Urinary bladder (tissue), 4 donors: Measurements from ENCODE around the gene USP9X. TPM values are rescaled to one million over a fixed set of nuclear protein-coding genes. Genes with fewer than 3 reads are reported as not detected.
"Not testable (repeated sequence)": the region's sequence is repeated elsewhere in the genome, so short reads cannot be mapped to it uniquely, and the experiment has no call there.

Source experiments
- DNase-seq: peaks from one replicate; pipeline ENCODE4 v3.0.0-alpha.2; 2015; ENCODE audit errors: extremely low spot score
- H3K27ac ChIP-seq: one replicate; pipeline ENCODE4 v1.5.1; 2013; ENCODE audit warnings: low read depth, mild to moderate bottlenecking, moderate library complexity
- H3K36me3 ChIP-seq: one replicate; pipeline ENCODE4 v1.6.1; 2013; ENCODE audit warnings: mild to moderate bottlenecking, moderate library complexity; ENCODE audit not compliant: insufficient read depth
- H3K4me1 ChIP-seq: one replicate; pipeline ENCODE4 v1.6.1; 2013; ENCODE audit warnings: mild to moderate bottlenecking, moderate library complexity; ENCODE audit not compliant: insufficient read depth
- H3K4me3 ChIP-seq: one replicate; pipeline ENCODE4 v1.5.1; 2013; ENCODE audit warnings: low read depth, low read length
- WGBS: extraction: QIAGEN DNeasy Blood & Tissue Kit; methylation state at CpG from one replicate; pipeline ENCODE4 v1.1.7; 2013; 5-methylcytosine and 5-hydroxymethylcytosine counted together
- polyA plus RNA-seq: library from polyadenylated mRNA; stranded (reverse); fragments of 200-250 nt; gene quantifications from one replicate; pipeline ENCODE4 v1.2.3, GENCODE V29; 2013
- total RNA-seq: library from RNA; depleted of rRNA; stranded (reverse); fragments of >200 nt; gene quantifications from one replicate; pipeline ENCODE4 v1.2.3, GENCODE V29; 2014
- donor health status: healthy with polysubstance abuse.
- donor health status: healthy.

The USP9X gene
- total and polyA plus RNA-seq, 2 donors = 27.4 to 229 TPM

DNA sequence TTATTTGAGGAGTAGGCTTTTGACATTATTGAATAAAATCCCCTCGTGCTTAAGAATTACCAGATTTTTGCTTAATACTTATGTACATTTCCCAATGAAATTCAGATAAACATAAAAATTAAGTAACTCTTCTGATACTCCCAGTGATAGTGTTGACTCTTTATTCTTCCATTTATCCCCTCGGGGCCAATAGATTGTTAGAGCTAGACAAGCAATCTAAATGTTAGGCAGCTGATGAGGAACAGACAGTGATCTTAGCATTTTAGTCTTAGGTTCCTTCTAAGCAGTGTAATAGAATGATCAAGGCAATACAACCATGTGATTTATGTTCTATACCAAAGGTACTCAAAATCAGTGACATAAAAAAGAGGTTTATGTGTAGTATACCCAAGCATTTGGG is 68.7 kb downstream of the USP9X start:
- Histone ChIP-seq H3K4me1 (no peaks in the 10 kb centered on the region), H3K36me3 (no peaks in the 10 kb centered on the region), H3K4me3 (no peak overlapping the region), H3K27ac (no peak overlapping the region)
- 83% methylated on average over 2 of the region's 2 CpGs for WGBS
- no peak for DNase-seq

DNA sequence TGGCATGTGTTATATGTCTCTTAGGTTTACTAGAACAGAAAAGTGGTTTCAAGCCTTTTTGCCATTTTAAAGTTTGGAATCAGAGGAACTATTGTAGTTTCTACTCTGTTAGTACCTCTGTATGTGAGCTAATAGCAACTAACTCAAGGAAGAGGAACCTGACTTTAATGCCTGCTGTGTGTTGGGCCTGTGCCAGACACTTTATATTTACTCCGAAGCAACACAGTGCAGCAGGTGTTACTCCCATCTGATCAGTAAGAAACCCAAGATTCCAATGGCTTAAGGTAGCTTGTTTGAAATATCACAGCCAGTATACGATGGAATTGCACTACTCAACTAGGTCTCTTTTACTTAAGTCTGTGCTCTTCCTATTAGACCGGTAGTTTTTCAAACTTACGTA is 79.2 kb downstream of the USP9X start:
- 82% methylated on average over 4 of the region's 4 CpGs for WGBS
- Histone ChIP-seq H3K4me1 (no peaks in the 10 kb centered on the region), H3K4me3 (no peak overlapping the region), H3K27ac (no peak overlapping the region), H3K36me3 (no peaks in the 10 kb centered on the region)
- no peak for DNase-seq

DNA sequence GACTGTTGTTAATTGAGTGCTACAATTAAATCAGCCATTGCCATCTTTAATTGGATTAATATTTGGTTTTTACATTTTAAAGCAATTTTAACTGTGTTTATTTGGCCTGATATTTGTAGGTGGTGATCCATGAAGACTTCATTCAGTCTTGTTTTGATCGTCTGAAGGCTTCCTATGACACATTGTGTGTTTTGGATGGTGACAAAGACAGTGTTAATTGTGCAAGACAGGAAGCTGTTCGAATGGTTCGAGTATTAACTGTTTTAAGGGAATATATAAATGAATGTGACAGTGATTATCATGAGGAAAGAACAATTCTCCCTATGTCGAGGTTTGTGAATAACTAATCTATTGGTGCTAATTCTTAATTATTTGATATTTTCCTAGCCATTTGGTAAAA is 82.6 kb downstream of the USP9X start:
- H3K4me1 ChIP-seq = no peaks in the 10 kb centered on the region
- no peak overlapping the region for H3K4me3 ChIP-seq
- 72% methylated on average over 4 of the region's 4 CpGs for WGBS
- no peak overlapping the region for H3K27ac ChIP-seq
- no peaks in the 10 kb centered on the region for H3K36me3 ChIP-seq
- no peak for DNase-seq

DNA sequence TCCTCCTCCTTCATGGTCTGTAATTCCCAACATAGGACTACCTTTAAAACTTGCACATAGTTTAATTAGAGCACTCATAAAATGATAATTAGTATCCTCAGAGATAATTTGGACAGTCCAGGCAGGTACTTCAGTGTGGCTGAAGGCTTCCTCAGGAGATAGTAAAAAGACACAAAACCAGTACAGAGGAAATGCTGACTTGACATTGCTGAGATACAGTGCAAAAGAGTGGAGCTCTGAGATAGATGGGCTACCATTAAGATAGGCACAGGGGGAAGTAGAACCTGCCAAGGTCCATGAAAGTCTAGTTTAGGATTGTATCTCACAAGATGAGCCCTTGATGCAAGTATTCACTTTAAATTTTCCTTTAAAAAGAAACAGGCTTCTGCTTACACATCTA is 91.0 kb downstream of the USP9X start:
- Histone ChIP-seq H3K4me1 (no peaks in the 10 kb centered on the region), H3K4me3 (no peak overlapping the region), H3K36me3 (no peaks in the 10 kb centered on the region), H3K27ac (no peak overlapping the region)
- no peak for DNase-seq

DNA sequence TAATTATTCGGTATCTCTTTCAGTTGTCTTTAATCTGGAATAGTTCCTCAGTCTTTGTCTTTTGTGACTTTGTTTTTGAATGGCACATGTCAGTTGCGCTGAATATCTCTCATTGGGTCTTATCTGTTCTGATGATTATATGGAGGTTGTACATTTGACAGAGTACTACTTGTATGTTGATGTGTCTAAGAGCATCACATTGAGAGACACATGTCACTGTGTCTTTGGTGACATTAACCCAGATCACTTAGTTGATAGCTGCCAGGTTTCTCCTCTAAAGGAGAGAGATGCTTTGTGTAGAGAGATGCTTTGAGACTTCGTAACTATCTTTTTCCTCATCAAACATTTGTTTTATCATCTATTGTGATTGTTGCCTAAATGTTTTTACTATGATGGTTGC is 92.1 kb downstream of the USP9X start:
- no peak for DNase-seq
- 97% methylated on average over 3 of the region's 3 CpGs for WGBS
- no peak overlapping the region for H3K4me3 ChIP-seq
- no peaks in the 10 kb centered on the region for H3K4me1 ChIP-seq
- H3K36me3 ChIP-seq = no peaks in the 10 kb centered on the region
- no peak overlapping the region for H3K27ac ChIP-seq

GRCh38 chrX:41178201-41178600 is 93.0 kb downstream of the USP9X start:
- Histone ChIP-seq H3K36me3 (no peaks in the 10 kb centered on the region), H3K4me3 (no peak overlapping the region)

DNA sequence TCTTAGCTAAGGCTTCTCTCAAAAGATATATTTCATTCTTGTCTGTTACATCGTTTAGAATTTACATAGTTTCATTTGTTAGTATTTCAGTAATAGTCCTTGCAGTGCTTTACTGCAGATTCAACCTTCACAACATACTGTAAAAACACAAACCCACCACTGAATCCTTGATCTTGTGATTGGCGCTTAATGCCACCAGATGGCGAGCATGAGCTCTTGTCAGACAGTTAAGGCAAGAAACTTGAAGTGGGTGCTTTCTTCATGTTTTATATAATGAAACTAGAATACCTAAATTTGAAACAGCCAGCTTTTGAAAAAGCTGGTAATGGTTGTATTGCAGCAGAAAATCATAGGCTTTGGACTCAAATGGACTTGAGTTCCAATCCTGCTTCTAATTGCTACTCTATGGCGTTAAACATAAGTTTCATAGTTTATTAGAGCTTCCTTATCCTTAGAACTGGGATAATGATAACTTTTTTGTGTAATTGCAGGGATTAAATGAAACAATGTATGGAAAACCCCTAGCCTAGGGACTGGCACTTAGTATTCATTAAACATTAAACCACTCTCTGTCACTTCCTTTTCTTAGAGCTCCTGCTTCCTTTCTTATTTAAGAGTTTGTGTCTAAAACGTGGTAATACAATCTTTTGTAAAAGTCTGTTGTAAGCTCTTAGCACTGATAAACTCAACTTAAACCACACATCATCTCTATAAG is 95.1 kb downstream of the USP9X start:
- no peaks in the 10 kb centered on the region for H3K36me3 ChIP-seq
- H3K4me3 ChIP-seq = no peak overlapping the region
- 39% methylated on average over 5 of the region's 5 CpGs for WGBS
- H3K4me1 ChIP-seq = no peaks in the 10 kb centered on the region
- DNase-seq = peak; percentile 10
- no peak overlapping the region for H3K27ac ChIP-seq

More at GRCh38 chrX:41178201-41178600, 93.0 kb downstream of the USP9X start:
- DNase-seq = no peak
- Histone ChIP-seq H3K27ac (no peak overlapping the region), H3K4me1 (no peaks in the 10 kb centered on the region)
- WGBS = 96% methylated on average over 7 of the region's 7 CpGs

GRCh38 chrX:41184312-41184711 is 99.1 kb downstream of the USP9X start:
- 85% methylated on average over 3 of the region's 3 CpGs for WGBS
- no peaks in the 10 kb centered on the region for H3K4me1 ChIP-seq
- no peak overlapping the region for H3K4me3 ChIP-seq
- no peak for DNase-seq
- H3K27ac ChIP-seq = no peak overlapping the region
- H3K36me3 ChIP-seq = no peaks in the 10 kb centered on the region

DNA sequence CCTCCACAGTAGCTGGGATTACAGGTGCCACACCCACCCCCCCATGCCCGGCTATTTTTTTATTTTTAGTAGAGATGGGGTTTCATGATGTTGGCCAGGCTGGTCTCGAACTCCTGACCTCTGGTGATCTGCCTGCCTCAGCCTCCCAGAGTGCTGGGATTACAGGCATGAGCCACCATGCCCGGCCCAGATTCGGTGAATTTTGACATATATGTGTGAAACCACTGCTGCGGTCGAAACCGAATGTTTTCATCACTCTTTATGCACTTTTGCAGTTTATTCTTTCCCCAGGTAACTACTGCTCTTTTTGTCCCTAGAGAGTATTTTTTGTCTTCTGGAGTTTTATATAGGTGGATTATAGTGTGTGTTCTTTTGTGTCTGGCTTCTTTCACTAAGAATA is 101.7 kb downstream of the USP9X start:
- not testable (repeated sequence) for DNase-seq, H3K4me1 ChIP-seq, H3K27ac ChIP-seq, H3K4me3 ChIP-seq, H3K36me3 ChIP-seq
- 88% methylated on average over 7 of the region's 7 CpGs for WGBS

- no peak for DNase-seq
- no peak overlapping the region for H3K4me3 ChIP-seq
- no peaks in the 10 kb centered on the region for H3K4me1 ChIP-seq
- H3K36me3 ChIP-seq = no peaks in the 10 kb centered on the region
- 33% methylated on average over 1 of the region's 1 CpG for WGBS
- H3K27ac ChIP-seq = no peak overlapping the region
Measured at GRCh38 chrX:41189156-41189555, 103.9 kb downstream of the USP9X start.

DNA sequence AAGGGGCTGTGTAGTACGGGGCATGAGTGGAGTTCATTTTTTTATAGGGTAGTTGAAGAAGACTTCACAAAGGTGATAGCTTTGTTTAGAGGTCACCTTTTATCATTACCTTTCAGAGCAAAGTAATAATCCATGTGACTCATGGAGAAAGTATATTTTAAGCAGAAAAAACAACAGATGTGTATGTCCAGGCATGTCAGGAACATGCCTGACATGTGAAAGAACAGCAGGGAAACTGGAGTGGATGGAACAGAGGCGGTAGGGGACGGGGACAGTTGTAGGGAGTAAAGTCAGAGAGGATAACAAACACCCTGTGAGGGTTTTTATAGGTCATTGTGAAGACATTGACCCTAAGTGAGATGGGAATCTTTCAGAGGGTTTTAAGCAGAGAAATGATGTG is 107.6 kb downstream of the USP9X start:
- 91% methylated on average over 3 of the region's 3 CpGs for WGBS
- no peak for DNase-seq
- H3K4me3 ChIP-seq = no peak overlapping the region
- no peaks in the 10 kb centered on the region for H3K36me3 ChIP-seq
- H3K27ac ChIP-seq = no peak overlapping the region
- H3K4me1 ChIP-seq = no peaks in the 10 kb centered on the region

GRCh38 chrX:41198410-41198809 is 113.2 kb downstream of the USP9X start:
- Histone ChIP-seq H3K4me3 (no peak overlapping the region), H3K27ac (no peak overlapping the region), H3K36me3 (peaks cover 3% of the 10 kb centered on the region), H3K4me1 (no peaks in the 10 kb centered on the region)
- WGBS = 92% methylated on average over 1 of the region's 1 CpG
- peak; percentile 6 for DNase-seq

GRCh38 chrX:41200785-41201184 is 115.5 kb downstream of the USP9X start:
- Histone ChIP-seq H3K4me1 (no peaks in the 10 kb centered on the region), H3K36me3 (peaks cover 3% of the 10 kb centered on the region), H3K27ac (no peak overlapping the region), H3K4me3 (no peak overlapping the region)
- WGBS = 95% methylated on average over 7 of the region's 7 CpGs
- no peak for DNase-seq

- H3K27ac ChIP-seq = no peak overlapping the region
- no peaks in the 10 kb centered on the region for H3K4me1 ChIP-seq
- 97% methylated on average over 1 of the region's 1 CpG for WGBS
- no peak overlapping the region for H3K4me3 ChIP-seq
- DNase-seq = no peak
- no peaks in the 10 kb centered on the region for H3K36me3 ChIP-seq
Measured at GRCh38 chrX:41209853-41210252, 124.6 kb downstream of the USP9X start.

- peaks cover 1% of the 10 kb centered on the region for H3K36me3 ChIP-seq
- H3K4me3 ChIP-seq = no peak overlapping the region
- WGBS = 76% methylated on average over 5 of the region's 5 CpGs
- DNase-seq = no peak
- no peaks in the 10 kb centered on the region for H3K4me1 ChIP-seq
- no peak overlapping the region for H3K27ac ChIP-seq
Measured at GRCh38 chrX:41224605-41225004, 139.4 kb downstream of the USP9X start.
